Suppressor macrophage treated with lipopolysaccharide for 4 hours (primary cell): ENCODE measurements around the gene STRAP.
"Not testable (repeated sequence)": the region's sequence is repeated elsewhere in the genome, so short reads cannot be mapped to it uniquely, and the experiment has no call there.

ENCODE experiments used
- DNase-seq: peaks from one replicate; pipeline ENCODE4 v3.0.0-alpha.2; 2020

The STRAP gene

GRCh38 chr12:15874556-15875145 is 7.5 kb upstream of the STRAP start:
- DNase-seq, result not testable (repeated sequence)

- no peak for DNase-seq
These were observed 6.3 kb upstream of the STRAP start for GRCh38 chr12:15875863-15876262.

GRCh38 chr12:15879413-15879812 is 2.8 kb upstream of the STRAP start:
- no peak for DNase-seq

DNA sequence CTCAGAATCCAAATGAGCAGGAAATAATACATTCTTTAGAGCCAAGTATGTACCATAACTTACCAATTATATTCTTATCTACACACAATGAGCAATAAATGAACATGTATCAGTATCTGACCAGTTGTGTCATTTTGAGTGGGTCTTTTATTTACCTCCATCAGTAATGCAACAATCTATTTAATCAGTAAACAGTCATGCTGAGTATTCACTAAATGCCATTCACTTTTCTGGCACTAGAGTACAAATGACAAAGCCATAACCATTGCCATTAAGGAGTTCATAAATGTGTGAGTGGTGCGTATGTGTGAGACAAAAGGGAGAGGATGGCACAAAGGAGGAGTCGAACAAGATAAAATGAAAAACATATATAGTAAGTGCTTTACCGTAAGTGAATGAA is 1.5 kb upstream of the STRAP start:
- no peak for DNase-seq

DNA sequence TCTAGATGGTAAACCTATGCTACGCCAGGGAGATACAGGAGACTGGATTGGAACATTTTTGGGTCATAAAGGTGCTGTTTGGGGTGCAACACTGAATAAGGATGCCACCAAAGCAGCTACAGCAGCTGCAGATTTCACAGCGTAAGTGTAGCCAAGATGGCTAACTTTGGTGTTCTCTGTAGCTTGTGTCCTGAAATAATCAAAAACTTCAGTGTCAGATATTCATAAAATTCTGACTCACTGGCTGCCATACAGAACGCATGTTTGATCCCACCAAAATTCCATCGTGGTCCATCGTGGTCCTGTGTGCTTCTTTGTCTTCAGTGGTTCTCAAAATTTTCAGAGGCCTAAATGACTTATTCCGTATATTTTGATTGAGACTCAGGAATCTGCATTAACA is 1.3 kb downstream of the STRAP start:
- no peak for DNase-seq

DNA sequence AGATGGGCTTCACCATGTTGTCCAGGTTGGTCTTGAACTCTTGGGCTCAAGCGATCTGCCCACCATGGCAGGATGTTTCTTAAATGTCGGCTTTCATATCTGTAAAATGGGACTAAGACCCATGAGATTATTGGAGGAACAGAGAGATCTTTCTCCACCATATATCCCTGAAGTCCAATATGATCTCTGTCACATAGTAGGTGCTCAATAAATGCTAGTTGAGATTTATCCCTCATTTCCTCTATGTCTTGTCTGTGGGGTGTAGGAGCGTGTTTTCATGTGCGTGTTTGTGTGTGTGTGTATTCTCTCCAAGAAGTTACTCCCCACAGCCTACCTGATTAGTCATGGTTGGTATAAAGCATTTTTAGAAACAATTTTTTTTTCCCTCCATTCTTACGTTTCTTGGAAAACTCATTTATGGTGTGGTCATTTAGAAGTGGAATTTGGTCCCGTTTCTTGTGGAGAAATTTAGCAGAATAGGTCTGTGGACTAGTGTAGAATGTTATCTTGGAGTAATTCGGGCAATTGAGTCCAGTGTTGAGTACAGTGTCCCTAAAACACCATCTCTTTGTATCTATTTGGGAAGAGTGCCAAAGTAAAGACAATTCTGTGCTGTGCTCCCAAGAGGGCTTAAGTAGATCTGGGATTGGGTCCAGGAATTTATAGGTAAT is 4.3 kb downstream of the STRAP start:
- no peak for DNase-seq

DNA sequence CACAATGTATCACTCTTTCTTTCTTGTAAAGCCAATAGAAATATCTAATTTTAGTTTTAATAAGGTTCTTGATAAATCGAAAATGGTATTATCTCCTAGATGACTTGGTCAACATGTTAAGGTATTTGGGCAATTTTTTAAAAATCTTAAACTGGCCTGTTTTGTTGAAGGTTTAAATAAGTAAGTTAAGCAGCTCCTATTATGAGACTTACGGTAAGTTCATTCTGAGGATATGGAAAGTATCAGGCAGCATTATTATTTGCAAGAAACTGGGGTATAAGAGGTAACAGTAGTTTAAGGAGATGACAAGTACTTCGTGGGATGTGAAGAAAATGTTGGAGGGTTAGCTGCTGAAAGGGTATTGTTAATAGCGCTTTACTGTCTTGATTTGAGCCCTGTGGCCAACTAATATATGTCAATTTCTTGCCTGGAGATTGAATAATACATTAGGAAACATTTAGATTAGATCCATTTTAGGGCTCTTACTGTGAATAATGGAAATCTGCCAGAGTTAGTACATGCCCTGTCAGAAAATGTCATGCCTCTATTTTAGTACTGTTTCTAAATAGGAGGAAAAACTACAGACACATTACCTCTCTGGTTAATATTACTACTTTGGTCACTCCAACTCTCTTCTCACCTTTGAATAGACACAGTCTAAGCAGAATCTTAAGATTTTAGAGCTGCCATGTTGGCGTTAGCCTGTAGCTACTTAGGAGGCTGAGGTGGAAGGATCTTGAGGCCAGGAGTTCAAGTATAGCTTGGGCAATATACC is 5.0 kb downstream of the STRAP start:
- no peak for DNase-seq

DNA sequence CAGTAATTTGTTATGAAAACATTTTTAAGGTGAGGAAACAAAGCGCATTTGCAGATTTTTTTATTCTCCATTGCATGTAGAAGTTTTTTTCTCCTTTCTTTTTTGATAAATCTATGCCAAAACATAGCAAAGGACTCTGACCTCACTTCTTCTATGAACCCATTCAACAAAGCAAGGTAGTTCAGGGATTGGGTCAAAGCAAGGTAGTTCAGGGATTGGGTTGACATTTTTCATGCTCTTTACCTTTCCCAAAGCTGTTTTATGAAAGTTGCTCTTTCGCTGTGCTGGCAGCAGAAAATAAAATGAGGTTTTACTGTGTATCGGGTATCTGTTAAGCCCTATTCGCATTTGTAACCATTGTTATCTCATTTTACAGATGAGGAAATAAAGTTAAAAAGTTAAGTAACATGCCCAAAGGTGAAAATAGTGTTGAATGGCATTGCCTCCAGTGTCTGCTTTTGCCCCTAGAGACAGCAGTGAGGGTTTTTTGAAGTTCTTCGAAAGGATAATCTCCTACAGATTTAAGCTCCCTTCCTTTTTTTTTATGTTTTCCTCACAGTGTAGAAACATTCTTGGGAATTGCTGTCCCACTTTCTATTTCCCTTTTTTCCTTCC is 10.6 kb downstream of the STRAP start:
- no peak for DNase-seq

GRCh38 chr12:15893260-15893659 is 11.1 kb downstream of the STRAP start:
- DNase-seq, result no peak

DNA sequence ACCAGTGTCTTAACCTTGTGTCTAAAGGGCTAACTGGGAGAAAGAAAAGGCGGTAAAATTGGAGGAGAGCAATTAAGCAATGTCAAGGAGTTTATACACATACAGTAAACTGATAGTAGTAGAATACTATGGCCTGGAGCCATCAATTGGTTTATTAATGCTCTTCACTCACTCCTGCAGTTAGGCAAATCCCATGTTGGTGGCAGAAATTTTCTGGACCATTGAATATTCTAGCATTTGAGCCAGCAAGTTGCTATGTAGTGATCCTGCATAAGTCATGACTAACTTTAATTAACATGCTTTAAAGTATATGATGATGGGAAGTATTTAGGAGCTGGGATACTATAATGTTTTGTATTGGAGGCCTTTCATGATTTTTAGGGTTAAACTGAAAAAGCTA is 14.7 kb downstream of the STRAP start:
- DNase-seq, result no peak

DNA sequence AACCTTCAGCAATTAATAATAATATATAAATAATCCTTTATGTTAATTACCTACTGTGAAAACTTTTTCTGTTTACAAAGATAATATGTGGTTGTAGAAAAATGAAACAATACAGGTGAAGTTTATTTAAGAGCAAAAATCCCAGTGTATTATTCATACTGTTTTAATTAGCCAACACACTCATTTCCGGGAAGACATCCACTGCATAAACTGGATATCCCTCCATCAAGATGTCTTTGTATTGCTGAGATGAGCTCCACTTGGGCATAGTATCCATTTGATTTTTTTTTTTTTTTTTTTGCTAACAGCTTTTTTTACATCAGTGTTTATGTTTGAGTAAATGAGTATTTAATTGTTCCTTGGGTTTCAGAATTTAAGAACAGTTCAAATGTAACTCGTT is 15.2 kb downstream of the STRAP start:
- no peak for DNase-seq

- DNase-seq, result peak; percentile 42
These were observed 17.2 kb downstream of the STRAP start for GRCh38 chr12:15899282-15899870.

DNA sequence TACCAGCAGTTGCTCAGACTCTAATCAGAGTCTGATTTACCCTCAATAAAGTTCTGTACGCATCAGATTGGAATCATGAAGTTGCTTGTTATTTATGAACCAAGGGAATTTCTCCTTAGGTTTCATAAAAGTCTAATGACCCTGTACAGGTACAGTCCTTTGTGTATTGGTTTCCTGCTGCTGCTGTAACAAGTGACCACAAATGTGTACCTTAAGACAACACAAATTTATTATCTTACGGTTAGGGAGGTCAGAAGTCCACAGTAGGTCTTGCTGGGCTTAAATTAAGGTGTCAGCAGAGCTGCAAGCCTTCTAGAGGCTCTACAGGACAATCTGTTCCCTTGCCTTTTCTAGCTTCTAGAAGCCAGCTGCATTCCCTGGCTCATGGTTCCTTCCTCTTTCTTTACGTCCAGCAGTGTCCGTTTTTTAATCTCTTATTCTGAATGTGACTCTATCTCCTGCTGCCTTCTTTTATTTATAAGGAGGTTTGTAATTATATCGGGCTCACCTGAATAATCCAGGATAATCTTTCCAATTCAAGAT is 22.3 kb downstream of the STRAP start:
- DNase-seq, result no peak

- no peak for DNase-seq
These were observed 28.3 kb downstream of the STRAP start for GRCh38 chr12:15910468-15910863.

- DNase-seq, result peak; percentile 80
These were observed 28.9 kb downstream of the STRAP start, which contains the start of gene DERA for GRCh38 chr12:15910864-15911721. TSS of gene DERA (plus strand) at chr12:15911332. CDS start at chr12:15911384, 52 bp downstream.

DNA sequence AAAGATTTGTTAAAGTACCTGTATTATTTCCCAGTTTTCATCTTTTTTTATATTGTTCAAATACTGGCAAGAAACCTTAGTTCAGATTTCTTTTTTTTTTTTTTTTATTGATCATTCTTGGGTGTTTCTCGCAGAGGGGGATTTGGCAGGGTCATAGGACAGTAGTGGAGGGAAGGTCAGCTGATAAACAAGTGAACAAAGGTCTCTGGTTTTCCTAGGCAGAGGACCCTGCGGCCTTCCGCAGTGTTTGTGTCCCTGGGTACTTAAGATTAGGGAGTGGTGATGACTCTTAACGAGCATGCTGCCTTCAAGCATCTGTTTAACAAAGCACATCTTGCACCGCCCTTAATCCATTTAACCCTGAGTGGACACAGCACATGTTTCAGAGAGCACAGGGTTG is 29.7 kb downstream of the STRAP start:
- not testable (repeated sequence) for DNase-seq

- DNase-seq, result not testable (repeated sequence)
These were observed 31.9 kb downstream of the STRAP start for GRCh38 chr12:15914131-15914530.

- no peak for DNase-seq
These were observed 35.9 kb downstream of the STRAP start for GRCh38 chr12:15918066-15918465.

GRCh38 chr12:15919418-15919817 is 37.2 kb downstream of the STRAP start:
- no peak for DNase-seq

- no peak for DNase-seq
These were observed 42.8 kb downstream of the STRAP start for GRCh38 chr12:15924956-15925355.

DNA sequence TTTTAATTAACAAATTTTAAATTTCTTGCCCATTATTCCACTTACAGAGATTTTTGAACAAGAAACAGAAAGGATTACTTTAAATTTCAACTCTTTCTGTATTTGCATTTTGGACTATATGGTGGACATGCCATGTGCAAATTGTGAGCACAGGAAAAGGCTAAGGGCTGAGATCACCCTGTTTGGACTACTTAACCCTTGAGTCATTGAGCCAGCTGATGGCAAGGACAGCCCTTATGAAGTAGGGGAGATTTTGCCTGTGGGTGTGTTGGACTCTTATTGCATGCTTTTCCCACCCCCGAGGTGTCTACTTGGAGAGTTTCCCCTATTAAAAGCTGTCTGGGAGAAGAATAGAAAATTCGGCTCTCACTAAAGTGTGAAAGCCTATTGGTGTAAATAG is 46.2 kb downstream of the STRAP start:
- DNase-seq, result peak; percentile 60
